HG03378 (cell line): ENCODE data around the gene NSRP1.
"Not testable (repeated sequence)": the region's sequence is repeated elsewhere in the genome, so short reads cannot be mapped to it uniquely, and the experiment has no call there.

Source experiments
- ATAC-seq: cut with Tn5 transposase; IDR thresholded peaks from one replicate; pipeline ENCODE4 v1.9.1; 2021; ENCODE audit warnings: mild to moderate bottlenecking, moderate library complexity; ENCODE audit not compliant: unreplicated experiment

The NSRP1 gene

GRCh38 chr17:30116661-30117551 is at the start of gene NSRP1:
TSS of gene NSRP1 (plus strand) at chr17:30116816. CDS start at chr17:30116844, 28 bp downstream.
- peak; percentile 56 for ATAC-seq

GRCh38 chr17:30068465-30068864 is 48.2 kb upstream of the NSRP1 start:
- no peak for ATAC-seq

- ATAC-seq, result no peak
These were observed 42.4 kb upstream of the NSRP1 start for GRCh38 chr17:30074254-30074653.

DNA sequence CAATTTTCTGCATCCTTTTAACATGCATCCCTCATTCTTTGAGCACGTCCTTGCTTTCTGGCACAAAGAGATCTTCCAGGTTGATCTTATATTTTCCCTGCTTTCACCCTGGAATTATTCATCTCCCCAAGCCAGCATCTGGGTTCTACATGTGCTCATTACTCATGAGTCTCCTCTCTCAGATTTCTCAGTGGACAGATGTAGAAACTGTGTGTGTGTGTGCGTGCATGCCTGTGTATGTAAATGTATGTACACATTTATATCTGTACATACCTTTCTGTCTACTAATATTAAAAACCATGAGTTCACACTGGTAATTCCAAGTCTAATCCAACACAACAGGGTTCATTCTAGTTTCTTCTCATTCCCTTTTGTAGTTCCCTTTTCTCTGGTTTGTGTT is 41.9 kb upstream of the NSRP1 start:
- ATAC-seq, result no peak

DNA sequence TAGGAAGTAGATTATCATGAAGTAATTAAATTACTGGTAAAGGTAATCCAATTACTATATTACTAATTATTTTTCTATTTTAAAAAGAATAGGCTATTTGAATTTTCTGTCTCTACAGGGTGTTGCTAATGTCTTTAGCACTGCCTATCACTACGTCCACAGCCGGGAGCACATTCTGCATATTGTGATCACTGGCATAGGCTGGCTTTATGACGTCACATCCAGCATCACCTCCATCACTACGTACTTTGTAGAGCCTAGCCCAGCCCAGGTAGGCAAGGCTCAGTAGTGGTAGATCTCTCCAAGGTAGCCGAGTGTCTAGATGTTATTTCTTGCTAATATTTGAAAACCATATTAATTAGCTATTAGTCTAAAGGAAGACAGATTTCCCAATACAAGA is 33.8 kb upstream of the NSRP1 start:
- no peak for ATAC-seq

- ATAC-seq, result no peak
These were observed 31.8 kb upstream of the NSRP1 start for GRCh38 chr17:30084788-30085187.

DNA sequence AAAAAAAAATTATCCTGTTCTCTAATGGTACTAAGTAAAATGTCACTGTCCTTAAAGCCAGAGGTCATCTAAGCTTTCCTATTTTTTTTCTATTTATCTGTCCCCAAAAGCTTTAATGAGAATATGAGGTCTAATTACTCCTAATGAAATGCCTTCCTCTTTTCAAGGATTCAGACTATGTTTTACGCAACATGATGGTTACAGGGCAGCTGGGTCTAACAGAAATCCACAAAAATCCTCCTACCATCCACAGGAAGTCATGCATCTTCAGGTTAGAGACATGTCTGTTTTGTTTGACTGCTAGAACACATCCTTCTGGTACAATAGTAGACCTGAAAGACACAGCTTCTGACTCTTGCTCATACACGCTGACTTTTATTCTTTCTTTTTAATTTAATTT is 29.7 kb upstream of the NSRP1 start:
- no peak for ATAC-seq

GRCh38 chr17:30087431-30087830 is 29.2 kb upstream of the NSRP1 start:
- ATAC-seq, result not testable (repeated sequence)

GRCh38 chr17:30091121-30091670 is 25.4 kb upstream of the NSRP1 start:
- no peak for ATAC-seq

GRCh38 chr17:30091771-30092170 is 24.8 kb upstream of the NSRP1 start:
- ATAC-seq, result no peak

DNA sequence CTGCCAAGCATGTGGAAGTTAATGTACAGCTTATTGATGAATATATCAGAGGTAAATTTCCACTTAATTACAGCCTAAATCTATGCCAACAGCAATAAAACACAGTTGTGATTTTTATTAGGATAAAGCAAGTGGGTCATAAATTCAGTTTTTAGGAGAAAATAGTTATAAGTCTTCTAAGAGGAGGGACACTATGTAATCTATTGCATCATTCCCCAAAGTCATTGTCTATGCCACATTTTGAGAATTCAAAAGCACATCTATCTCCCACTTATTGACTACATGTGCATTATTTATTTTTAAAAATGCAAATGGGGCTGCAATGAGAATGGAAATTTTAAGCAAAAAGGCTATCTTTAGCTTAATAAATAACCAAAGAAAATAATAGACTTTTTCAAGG is 23.7 kb upstream of the NSRP1 start:
- ATAC-seq, result no peak

GRCh38 chr17:30093463-30094147 is 23.0 kb upstream of the NSRP1 start:
- ATAC-seq, result no peak

DNA sequence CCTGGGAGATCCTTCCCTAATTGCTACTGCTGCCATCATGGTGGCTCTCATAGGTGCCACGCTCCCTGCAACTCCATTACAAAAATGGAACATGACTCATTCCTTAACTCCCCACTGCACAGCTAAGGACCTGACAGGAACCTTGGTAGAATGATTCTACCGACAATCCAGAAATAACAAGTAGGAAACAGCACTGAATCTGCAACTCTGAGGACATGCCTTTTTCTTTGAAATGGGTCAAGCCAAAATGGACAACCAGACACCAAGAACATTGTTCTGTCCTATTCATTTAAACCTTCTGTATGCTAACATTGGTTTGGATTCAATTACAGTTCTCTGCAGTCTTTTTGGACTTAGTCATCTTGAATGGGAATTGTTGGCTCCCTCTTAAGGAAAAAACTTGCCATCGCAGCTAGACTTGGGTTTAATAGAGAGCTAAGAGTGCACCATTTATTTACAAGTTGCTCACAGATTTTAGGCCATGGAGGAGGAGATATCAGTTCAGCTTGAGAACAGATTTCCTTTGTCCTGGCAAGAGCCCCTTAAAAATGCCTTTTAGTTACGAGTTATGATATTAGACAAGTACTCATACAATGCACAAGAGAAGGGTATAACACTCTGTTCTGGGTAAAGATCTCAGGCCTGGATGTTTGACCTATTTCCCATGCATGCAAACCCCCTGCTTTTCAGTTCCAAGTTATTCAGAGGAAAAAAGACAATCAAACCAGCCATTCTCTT is 20.9 kb upstream of the NSRP1 start:
- no peak for ATAC-seq

DNA sequence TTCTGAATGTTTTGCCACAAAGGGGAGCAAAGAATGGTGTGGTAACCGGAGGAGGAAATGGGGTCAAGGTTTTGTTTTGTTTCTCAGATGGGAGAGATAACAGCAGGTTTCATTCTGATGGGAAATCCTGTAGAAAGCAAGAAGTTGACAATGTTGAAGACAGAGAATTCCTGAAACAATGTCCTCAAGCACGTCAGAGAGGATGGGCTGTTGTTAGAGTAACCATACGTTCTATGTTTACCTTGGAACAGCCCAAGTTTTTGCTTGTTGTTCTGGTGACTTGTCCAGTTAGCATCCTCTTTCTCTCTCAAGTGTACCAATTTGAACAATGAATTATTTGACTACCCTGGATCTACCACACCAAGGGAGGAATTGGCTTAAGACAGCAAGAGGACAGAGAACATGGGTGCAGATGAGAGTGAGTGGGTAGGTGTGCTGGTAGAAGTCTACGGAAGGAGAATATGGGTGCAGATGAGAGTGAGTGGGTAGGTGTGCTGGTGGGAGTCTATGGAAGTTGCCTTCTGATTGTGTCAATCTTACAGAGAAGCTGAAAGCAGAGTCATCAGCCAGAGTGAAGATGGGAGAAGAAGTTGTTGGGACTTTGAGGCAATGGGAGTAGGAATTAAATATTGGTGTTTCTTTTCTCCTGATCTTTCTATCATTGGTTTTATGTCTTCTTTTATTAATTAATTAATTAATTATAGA is 14.8 kb upstream of the NSRP1 start:
- no peak for ATAC-seq

GRCh38 chr17:30103921-30104320 is 12.7 kb upstream of the NSRP1 start:
- no peak for ATAC-seq

GRCh38 chr17:30104575-30105339 is 11.9 kb upstream of the NSRP1 start:
- ATAC-seq, result peak; percentile 53

DNA sequence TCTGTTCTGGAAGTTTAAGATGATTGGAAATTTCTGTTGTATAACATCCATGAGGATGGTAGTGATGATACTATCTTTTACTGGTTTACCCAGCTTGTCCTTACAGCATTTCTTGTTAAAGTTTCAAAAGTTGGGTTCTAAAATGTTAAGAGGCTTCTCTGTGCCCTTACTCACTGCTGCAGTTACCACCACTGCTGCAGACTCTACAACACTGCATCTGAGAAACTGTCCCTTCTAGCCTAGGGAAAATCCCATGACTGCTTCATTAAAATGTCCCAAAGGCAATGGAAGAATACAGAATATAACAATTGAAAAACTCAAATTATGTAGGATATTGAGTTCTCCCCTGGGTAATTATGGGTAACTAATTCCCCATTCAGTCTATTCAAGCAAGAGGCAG is 3.8 kb upstream of the NSRP1 start:
- ATAC-seq, result peak; percentile 6

DNA sequence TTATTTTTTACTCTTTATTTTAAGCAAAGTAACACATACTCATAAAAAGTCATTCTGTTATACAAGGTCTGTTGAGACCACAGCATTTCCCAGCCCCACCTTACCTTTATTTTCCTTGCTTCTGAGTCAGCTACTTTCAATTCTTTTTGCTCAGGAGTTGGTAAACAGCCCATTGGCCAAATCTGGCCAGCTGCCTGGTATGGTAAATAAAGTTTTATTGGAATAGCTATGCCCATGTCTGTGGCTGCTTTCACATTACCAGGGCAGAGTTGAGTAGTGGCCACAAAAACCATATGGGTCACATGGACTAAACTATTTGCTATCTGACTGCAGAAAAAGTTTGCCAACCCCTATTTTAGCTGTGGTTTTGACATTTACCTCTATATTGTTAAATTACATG is 3.4 kb upstream of the NSRP1 start:
- peak; percentile 45 for ATAC-seq

GRCh38 chr17:30116345-30116660 is 313 bp upstream of the NSRP1 start:
- peak; percentile 10 for ATAC-seq

- no peak for ATAC-seq
These were observed 1.1 kb downstream of the NSRP1 start for GRCh38 chr17:30117675-30118081.
